Hepatic stellate cell (primary cell): ENCODE measurements around the gene KRT72.

ENCODE experiments used
- DNase-seq: peaks from one replicate; pipeline ENCODE4 v3.0.0; 2011; ENCODE audit warnings: low spot score

KRT72 gene

GRCh38 chr12:52600941-52601481 lies at the start of gene KRT72:
KRT72 (minus strand) TSS chr12:52601463; CDS start chr12:52601452, 11 bp downstream.
- no peak for DNase-seq

- peak; percentile 16 for DNase-seq
Observed at GRCh38 chr12:52650520-52651081, 49.3 kb upstream of the KRT72 start.

DNA sequence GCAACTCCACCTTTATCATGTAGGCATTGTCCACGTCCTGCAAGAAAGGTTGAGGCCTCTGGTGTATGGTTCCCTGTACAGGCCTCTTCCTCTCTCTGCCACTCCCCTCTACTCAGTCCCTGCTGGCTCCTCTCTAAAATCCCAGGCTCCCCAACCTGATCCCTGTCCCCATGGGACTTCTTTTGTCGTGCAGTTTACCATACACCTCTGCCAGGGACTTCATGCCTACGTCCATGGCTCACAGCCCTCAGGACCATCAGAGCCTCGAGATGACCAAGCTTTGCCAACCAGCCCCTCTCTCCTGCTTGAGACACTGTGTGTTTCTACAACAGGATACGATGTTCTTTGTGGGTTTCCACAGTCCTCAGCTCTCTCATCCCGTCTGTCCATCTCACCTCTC lies 47.8 kb upstream of the KRT72 start:
- DNase-seq, result no peak

- DNase-seq, result no peak
Observed at GRCh38 chr12:52648012-52648550, 46.8 kb upstream of the KRT72 start.

GRCh38 chr12:52647601-52648000 lies 46.3 kb upstream of the KRT72 start:
- no peak for DNase-seq

- DNase-seq, result no peak
Observed at GRCh38 chr12:52646613-52647012, 45.4 kb upstream of the KRT72 start.

DNA sequence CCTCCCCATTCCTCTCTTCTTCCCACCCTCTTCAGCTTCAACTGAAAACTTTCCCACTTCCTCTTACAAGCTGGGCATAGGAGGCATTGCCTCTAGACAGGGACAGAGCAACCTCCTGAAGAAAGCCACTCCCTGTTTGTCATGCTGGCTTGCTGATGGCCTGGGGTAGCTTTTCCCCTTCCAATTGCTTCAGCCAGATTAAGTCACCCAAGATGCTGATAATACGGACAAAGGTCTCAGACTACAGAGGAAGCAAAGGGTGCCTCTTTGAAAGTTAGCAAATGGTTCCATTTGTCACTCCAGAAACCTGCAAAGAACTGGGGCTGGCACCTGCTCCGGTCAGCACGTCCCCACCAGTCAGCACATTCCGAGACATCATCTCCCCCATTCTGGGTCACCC lies 44.7 kb upstream of the KRT72 start:
- no peak for DNase-seq

DNA sequence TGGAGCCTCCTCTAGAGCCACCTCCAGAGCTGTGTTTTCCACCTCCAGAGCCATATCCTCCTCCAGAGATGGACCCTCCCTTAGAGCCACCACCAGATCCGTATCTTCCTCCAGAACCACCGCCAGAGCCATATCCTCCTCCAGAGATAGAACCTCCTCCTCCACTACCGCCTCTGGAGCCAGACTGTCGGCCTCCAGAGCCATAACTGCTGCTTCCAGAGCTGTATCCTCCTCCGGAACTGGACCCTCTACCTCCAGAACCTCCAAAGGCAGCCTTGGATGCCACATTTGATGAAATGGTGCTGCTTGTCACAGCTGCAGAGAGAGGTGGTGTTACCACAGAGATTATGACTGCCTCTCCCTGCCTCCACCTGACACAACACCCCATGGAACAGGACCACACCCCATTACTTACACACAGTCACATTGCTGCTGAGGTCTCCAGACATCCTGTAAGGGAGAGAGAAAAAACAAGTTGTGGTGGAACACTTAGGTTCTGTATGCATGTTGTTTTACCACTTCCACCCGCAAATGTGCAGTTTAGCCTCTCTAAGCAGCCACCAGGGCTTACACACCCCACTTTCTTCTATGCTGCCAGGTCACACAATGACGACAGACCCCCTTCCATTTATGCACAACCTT lies 44.0 kb upstream of the KRT72 start:
- DNase-seq, result no peak

GRCh38 chr12:52644078-52644415 lies 42.8 kb upstream of the KRT72 start:
- DNase-seq, result no peak

GRCh38 chr12:52643233-52644077 lies 42.2 kb upstream of the KRT72 start:
- DNase-seq, result no peak

DNA sequence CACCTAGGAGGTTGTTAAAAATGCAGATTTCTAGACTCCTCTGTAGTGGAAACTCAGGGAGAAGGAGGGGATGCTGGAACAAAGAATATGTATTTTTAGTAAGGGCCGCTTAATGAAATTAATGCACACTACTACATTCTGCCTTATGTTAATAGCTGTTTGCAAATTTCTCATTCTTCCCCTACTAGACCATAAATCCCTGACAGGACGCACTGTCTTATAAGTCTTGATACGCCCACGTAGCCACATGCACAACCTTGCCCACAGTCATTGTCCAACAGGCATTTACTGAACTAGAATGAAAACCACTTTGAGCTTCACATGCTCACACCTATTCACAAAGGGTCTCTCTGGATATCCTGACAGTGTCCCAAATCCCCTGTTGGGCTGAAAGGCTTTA lies 40.2 kb upstream of the KRT72 start:
- DNase-seq, result no peak

DNA sequence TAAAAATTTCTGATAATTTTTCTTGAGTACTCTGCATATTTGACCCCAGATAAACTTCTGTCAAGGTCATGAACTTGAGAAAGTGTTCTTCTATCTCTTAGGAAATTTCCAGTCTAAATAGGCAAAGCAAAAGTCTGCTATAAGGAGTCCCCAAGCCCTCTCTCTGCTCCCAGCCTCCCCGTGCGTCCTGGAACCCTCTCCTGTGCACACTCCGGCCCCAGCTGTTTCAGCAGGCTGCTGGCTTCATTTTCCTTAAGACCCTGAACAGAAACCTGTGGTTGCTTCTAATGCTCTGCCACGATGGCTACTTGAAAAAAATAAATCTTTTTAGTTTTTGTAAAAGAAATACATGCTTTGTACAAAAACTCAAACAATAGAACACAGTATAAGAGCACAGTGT lies 36.0 kb upstream of the KRT72 start:
- DNase-seq, result no peak

GRCh38 chr12:52636592-52637258 lies 35.5 kb upstream of the KRT72 start:
- DNase-seq, result no peak

- no peak for DNase-seq
Observed at GRCh38 chr12:52636189-52636588, 34.9 kb upstream of the KRT72 start.

DNA sequence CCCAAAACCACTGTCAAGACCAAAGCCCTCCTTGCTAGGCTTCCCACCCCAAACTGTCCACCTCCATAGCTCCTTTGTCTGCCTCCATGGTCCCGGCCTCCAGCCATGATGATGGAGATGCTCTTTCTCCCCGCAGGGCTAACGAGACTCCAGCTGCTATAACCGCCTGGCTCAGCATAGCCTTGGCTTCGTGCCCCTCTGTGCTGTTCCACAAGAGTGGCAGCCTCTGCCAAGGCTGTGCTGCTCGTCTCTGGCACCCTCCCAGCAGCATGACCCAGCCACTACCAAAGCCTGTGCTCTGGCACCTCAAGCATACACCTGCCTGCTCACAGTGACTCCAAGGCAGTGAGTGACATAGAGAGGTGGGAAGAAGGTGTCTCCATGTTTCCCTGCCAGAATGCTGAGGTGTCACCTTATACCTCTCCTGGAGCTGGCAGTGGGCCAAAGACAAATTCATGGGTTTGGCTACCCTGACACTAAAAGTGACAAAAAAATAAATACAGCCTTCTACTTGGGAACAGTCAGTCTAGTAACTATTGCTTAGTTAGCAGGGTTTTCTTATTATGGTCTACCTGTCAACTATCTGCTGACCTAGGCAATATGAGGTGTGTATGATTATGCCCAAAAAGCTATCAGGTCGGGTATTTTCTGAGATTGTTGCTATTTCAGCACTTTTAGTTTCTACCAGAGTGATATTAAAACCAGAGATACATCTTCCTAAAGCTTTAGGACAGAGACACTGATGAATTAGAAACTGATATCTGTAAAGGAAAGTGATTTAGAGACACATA lies 33.2 kb upstream of the KRT72 start:
- no peak for DNase-seq

DNA sequence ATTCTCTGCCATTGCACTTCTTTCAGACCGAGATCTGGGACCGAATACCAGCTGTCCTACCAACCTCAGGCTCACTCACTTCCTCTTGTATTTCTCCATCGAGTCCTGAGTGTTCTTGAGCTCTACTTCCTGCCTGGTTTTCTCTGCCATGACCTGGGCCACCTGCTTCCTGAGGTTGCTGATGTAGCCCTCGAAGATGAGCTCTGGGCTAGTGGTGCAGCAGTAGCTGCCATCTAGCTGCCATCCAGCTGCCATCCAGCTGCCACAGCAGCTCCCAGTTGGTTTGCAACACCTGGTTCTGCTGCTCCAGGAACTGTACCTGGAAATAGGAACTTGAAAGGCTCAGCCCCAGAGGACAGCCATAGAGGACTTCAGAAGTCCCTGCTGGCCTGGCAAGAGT lies 32.1 kb upstream of the KRT72 start:
- DNase-seq, result no peak

DNA sequence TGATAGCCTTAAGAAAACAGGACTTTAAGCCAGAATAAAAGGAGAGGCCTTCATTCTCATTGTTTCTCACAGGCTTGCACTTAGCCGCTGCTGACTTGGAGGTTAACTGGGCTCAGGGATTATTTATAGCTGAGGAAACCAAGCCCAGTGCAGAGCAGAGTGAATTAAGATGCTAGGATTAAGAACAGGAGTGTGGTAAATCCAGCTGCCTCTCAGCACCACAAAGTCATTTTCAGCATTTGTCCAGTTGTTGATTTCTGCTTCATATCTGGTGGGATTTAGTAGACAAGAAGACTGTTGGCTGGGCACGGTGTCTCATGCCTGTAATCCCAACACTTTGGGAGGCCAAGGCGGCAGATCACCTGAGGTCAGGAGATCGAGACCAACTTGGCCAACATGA lies 31.4 kb upstream of the KRT72 start:
- no peak for DNase-seq

DNA sequence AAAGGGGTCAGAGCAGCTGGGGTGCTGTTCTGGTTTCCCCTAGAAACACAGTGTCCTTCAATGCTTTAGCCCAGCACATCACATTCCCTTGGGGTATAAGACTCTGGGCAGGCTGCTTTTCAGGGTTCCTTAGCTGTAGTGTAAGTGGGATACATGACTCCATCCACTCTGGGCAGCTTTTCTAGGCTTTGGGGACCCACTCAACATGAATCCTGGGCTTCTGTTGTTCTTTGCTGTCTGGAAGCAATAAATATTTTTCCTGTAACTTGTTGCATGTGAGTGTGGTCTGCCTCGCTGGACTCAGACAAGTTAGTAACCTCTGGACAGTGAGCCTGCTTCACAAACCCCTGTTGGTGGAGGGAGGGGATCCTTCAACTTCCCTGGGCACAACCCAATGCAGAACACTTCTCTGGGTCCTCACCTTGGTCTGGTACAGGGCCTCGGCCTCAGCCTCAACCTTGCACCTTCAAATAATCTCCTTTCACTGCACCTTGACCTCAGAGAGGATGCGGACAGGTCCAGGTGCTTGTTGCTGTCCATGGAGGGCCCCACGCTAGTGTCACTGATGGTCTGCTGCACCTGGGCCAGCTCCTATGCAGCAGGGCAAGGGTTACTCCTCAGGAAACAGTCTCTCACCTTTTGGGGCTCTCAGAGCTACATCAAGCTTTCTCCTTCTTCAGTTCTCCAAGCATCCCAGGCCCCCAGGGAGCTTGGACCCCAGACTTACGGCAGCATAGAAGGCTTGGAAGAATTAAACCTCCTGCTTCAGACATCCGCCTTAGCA lies 30.6 kb upstream of the KRT72 start:
- no peak for DNase-seq

DNA sequence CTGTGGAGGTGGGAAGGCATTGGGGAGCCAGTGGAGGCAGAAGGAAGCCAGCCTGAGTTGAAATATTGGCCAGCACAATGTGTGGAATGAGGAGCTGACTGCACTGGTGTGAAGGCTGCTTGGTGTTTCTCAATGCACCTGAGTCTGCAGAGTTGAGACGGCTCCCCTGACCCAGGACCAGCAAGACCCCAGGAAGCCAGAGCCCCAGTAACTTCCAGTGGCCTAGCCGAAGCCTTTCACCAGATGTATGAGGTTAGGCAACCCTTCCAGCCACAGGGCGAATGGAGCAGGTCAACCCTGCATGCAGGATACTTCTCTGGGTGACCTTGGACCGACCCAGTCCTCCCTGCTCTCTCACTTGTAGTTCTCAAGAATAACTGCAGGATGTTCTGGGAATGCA lies 30.0 kb upstream of the KRT72 start:
- DNase-seq, result no peak

- DNase-seq, result no peak
Observed at GRCh38 chr12:52630599-52631200, 29.4 kb upstream of the KRT72 start.
